Measurements from ENCODE around the gene FAM117A.

GRCh38 chr17:49715216-49715615 lies 48.7 kb downstream of the FAM117A start:
- TF ChIP-seq POLR2AphosphoS5 (IDR thresholded peaks at IDR 0.05): no peak
- no peak for TF ChIP-seq CTCF (IDR thresholded peaks at IDR 0.05)
- TF ChIP-seq POLR2A (IDR thresholded peaks at IDR 0.05): no peak
